ENCODE results near the gene TNRC6B.

DNA sequence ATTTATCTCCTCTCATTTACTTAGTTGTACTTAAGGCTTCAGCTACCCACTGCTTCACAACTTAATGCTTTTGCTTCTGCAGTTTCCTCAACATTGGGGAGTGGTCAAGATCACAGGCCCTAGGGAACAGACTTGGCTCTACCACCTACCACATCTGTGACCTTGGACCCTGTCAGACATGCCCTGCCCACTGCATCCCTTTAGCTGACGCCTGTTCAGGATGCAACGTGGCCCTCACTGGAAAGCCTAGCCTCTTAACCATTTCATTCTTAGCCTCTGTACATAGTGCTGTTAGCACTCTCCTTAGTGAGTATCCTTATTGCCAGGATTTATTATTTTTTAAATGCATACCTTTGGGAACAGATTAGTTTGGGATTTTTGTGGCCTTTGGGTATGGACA lies 34.4 kb downstream of the TNRC6B start:
- TF ChIP-seq, protein P1, sequence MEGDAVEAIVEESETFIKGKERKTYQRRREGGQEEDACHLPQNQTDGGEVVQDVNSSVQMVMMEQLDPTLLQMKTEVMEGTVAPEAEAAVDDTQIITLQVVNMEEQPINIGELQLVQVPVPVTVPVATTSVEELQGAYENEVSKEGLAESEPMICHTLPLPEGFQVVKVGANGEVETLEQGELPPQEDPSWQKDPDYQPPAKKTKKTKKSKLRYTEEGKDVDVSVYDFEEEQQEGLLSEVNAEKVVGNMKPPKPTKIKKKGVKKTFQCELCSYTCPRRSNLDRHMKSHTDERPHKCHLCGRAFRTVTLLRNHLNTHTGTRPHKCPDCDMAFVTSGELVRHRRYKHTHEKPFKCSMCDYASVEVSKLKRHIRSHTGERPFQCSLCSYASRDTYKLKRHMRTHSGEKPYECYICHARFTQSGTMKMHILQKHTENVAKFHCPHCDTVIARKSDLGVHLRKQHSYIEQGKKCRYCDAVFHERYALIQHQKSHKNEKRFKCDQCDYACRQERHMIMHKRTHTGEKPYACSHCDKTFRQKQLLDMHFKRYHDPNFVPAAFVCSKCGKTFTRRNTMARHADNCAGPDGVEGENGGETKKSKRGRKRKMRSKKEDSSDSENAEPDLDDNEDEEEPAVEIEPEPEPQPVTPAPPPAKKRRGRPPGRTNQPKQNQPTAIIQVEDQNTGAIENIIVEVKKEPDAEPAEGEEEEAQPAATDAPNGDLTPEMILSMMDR (IDR thresholded peaks at IDR 0.05; ENCODE audit: poor library complexity, severe bottlenecking): no peak
- no peak for TF ChIP-seq RAD21 (conservative IDR thresholded peaks at IDR 0.05)
- no peak for TF ChIP-seq POLR2AphosphoS5 (IDR thresholded peaks at IDR 0.05)
- TF ChIP-seq TAF1 (IDR thresholded peaks at IDR 0.05; ENCODE audit: low read depth): no peak
- TF ChIP-seq EP300 (conservative IDR thresholded peaks at IDR 0.05; ENCODE audit: poor library complexity, severe bottlenecking): no peak
- TF ChIP-seq, protein P2, sequence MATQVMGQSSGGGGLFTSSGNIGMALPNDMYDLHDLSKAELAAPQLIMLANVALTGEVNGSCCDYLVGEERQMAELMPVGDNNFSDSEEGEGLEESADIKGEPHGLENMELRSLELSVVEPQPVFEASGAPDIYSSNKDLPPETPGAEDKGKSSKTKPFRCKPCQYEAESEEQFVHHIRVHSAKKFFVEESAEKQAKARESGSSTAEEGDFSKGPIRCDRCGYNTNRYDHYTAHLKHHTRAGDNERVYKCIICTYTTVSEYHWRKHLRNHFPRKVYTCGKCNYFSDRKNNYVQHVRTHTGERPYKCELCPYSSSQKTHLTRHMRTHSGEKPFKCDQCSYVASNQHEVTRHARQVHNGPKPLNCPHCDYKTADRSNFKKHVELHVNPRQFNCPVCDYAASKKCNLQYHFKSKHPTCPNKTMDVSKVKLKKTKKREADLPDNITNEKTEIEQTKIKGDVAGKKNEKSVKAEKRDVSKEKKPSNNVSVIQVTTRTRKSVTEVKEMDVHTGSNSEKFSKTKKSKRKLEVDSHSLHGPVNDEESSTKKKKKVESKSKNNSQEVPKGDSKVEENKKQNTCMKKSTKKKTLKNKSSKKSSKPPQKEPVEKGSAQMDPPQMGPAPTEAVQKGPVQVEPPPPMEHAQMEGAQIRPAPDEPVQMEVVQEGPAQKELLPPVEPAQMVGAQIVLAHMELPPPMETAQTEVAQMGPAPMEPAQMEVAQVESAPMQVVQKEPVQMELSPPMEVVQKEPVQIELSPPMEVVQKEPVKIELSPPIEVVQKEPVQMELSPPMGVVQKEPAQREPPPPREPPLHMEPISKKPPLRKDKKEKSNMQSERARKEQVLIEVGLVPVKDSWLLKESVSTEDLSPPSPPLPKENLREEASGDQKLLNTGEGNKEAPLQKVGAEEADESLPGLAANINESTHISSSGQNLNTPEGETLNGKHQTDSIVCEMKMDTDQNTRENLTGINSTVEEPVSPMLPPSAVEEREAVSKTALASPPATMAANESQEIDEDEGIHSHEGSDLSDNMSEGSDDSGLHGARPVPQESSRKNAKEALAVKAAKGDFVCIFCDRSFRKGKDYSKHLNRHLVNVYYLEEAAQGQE (IDR thresholded peaks at IDR 0.05; ENCODE audit: borderline replicate concordance): no peak

All from neural cell (in vitro differentiated cells).